Neural cell (in vitro differentiated cells): ENCODE data around the gene VPS72. TPM values are rescaled to one million over a fixed set of nuclear protein-coding genes. Genes with fewer than 3 reads are reported as not detected.

ENCODE experiments used
- H2AFZ ChIP-seq: fragments of 200-600, 300-800 bp; sonication (generic), shearing (Covaris generic); 2 replicates; pipeline ENCODE4 v1.6.0; 2014; ENCODE audit warnings: low read depth, mild to moderate bottlenecking, antibody characterized with exemption, low read length, moderate library complexity
- H3F3A ChIP-seq: fragments of 200-600 bp; shearing (Covaris generic); 2 replicates; pipeline ENCODE4 v1.6.1; 2016; ENCODE audit warnings: mild to moderate bottlenecking, moderate library complexity, mixed read lengths, antibody characterized with exemption, low read length; ENCODE audit not compliant: insufficient read depth, poor library complexity, severe bottlenecking
- H3K27ac ChIP-seq: fragments of 200-600, 300-800 bp; sonication (generic), shearing (Covaris generic); 2 replicates; pipeline ENCODE4 v1.5.1; 2014; ENCODE audit warnings: mild to moderate bottlenecking, low read length, moderate library complexity
- H3K27me3 ChIP-seq: fragments of 300-800, 200-600 bp; sonication (generic), shearing (Covaris generic); 2 replicates; pipeline ENCODE4 v1.6.0; 2014; ENCODE audit warnings: mild to moderate bottlenecking, low read depth, low read length, moderate library complexity; ENCODE audit not compliant: insufficient read depth
- H3K36me3 ChIP-seq: fragments of 300-800, 200-600 bp; sonication (generic), shearing (Covaris generic); 2 replicates; pipeline ENCODE4 v1.5.1; 2014; ENCODE audit warnings: mild to moderate bottlenecking, antibody characterized with exemption, low read length, moderate library complexity; ENCODE audit not compliant: insufficient read depth
- H3K4me2 ChIP-seq: fragments of 300-800, 200-600 bp; sonication (generic), shearing (Covaris generic); 2 replicates; pipeline ENCODE4 v1.6.0; 2014; ENCODE audit warnings: mild to moderate bottlenecking, low read length
- H3K4me3 ChIP-seq: fragments of 300-800, 200-600 bp; sonication (generic), shearing (Covaris generic); 2 replicates; pipeline ENCODE4 v1.5.1; 2014; ENCODE audit warnings: mild to moderate bottlenecking, low read length, moderate library complexity
- H3K79me2 ChIP-seq: fragments of 200-600 bp; shearing (Covaris generic); replicated peaks from 2 replicates; pipeline ENCODE4 v1.6.0; 2014; ENCODE audit warnings: mild to moderate bottlenecking, low read length, moderate library complexity; ENCODE audit not compliant: insufficient read depth
- H3K9ac ChIP-seq: fragments of 300-800, 200-600 bp; sonication (generic), shearing (Covaris generic); 2 replicates; pipeline ENCODE4 v1.6.1; 2016; ENCODE audit warnings: mild to moderate bottlenecking, low read length, mixed read lengths
- H3K9me2 ChIP-seq: fragments of 200-600 bp; shearing (Covaris generic); 2 replicates; pipeline ENCODE4 v1.6.1; 2016; ENCODE audit warnings: mild to moderate bottlenecking, low read length, mixed read lengths; ENCODE audit not compliant: insufficient read depth
- H3K9me3 ChIP-seq: fragments of 200-600, 300-800 bp; sonication (generic), shearing (Covaris generic); 2 replicates; pipeline ENCODE4 v1.6.1; 2016; ENCODE audit warnings: mild to moderate bottlenecking, mixed run types, low read length, moderate library complexity, mixed read lengths
- H4K20me1 ChIP-seq: fragments of 200-600 bp; shearing (Covaris generic); 2 replicates; pipeline ENCODE4 v1.6.1; 2016; ENCODE audit warnings: mild to moderate bottlenecking, mixed run types; ENCODE audit not compliant: insufficient read depth
- EP300 ChIP-seq: fragments of 450-650 bp; conservative IDR thresholded peaks from 2 replicates; pipeline ENCODE4 v1.6.1; 2014; ENCODE audit warnings: antibody characterized with exemption, mild to moderate bottlenecking, moderate library complexity; ENCODE audit not compliant: poor library complexity, severe bottlenecking
- EZH2 ChIP-seq: fragments of 200-600, 300-800 bp; shearing (Covaris generic), sonication (generic); IDR thresholded peaks from 2 replicates; pipeline ENCODE4 v1.6.1; 2014; ENCODE audit warnings: antibody characterized with exemption, low read length, borderline replicate concordance, mild to moderate bottlenecking; ENCODE audit not compliant: insufficient read depth, poor library complexity, severe bottlenecking
- MXI1 ChIP-seq: fragments of 450-650 bp; conservative IDR thresholded peaks from 2 replicates; pipeline ENCODE4 v1.6.1; 2014; ENCODE audit warnings: antibody characterized with exemption, mild to moderate bottlenecking; ENCODE audit not compliant: poor library complexity, severe bottlenecking
- POLR2AphosphoS5 ChIP-seq: IDR thresholded peaks from 2 replicates; pipeline ENCODE4 v1.6.1; 2012
- RAD21 ChIP-seq: fragments of 450-650 bp; conservative IDR thresholded peaks from 2 replicates; pipeline ENCODE4 v1.6.1; 2014; ENCODE audit warnings: antibody characterized with exemption, mild to moderate bottlenecking, moderate library complexity
- SMC3 ChIP-seq: fragments of 450-650 bp; conservative IDR thresholded peaks from 2 replicates; pipeline ENCODE4 v1.6.1; 2014; ENCODE audit warnings: antibody characterized with exemption, mild to moderate bottlenecking, moderate library complexity; ENCODE audit not compliant: poor library complexity
- TAF1 ChIP-seq: IDR thresholded peaks from 2 replicates; pipeline ENCODE4 v1.6.1; 2012; ENCODE audit warnings: low read depth
- polyA plus RNA-seq: library from polyadenylated mRNA; depleted of rRNA; stranded (reverse); fragments of >200 nt; gene quantifications from 2 replicates; pipeline ENCODE4 v1.2.3, GENCODE V29; 2014
- TF ChIP-seq, protein P1 (sequence below): fragments of 450-650 bp; IDR thresholded peaks from 2 replicates; pipeline ENCODE4 v1.5.1; 2014; ENCODE audit warnings: antibody characterized with exemption, mild to moderate bottlenecking, moderate library complexity; ENCODE audit not compliant: poor library complexity, severe bottlenecking
- TF ChIP-seq, protein P2 (sequence below): IDR thresholded peaks from 2 replicates; pipeline ENCODE4 v1.6.1; 2012; ENCODE audit warnings: borderline replicate concordance

The VPS72 gene
- polyA plus RNA-seq, 1 donor from 2014 or later, result 232 TPM

DNA sequence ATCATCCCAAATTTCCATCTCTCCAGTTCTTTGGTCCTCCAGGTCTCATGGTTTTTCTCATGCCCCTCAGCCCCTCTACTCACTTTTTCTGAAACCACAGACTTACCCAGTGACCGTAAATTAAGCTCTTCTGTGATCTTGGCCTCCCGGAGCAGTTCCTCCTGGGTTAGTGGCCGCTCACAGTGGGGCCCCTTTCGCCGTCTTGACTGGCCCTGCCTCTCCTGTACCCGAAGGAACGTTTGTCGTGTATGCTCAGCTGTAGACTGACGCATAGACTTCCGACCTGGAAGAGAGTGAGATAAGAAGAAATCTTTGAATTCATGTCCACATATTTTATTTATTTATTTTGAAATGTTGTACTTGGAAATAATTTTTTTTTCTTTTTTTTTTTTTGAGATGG lies 5.8 kb downstream of the VPS72 start:
- Histone ChIP-seq H3K4me3 (no peak overlapping the region), H3K9me2 (no peaks in the 10 kb centered on the region), H3K36me3 (no peaks in the 10 kb centered on the region), H3K27ac (no peak overlapping the region), H4K20me1 (no peaks in the 10 kb centered on the region), H3K4me2 (no peak overlapping the region), H3F3A (no peaks in the 10 kb centered on the region), H3K27me3 (no peaks in the 10 kb centered on the region), H3K9me3 (no peaks in the 10 kb centered on the region), H3K9ac (no peak overlapping the region), H3K79me2 (peaks cover 25% of the 10 kb centered on the region), H2AFZ (no peak overlapping the region)
- TF ChIP-seq TAF1, result no peak
- TF ChIP-seq RAD21, result no peak
- no peak for TF ChIP-seq MXI1
- TF ChIP-seq SMC3, result no peak
- TF ChIP-seq, protein P1, sequence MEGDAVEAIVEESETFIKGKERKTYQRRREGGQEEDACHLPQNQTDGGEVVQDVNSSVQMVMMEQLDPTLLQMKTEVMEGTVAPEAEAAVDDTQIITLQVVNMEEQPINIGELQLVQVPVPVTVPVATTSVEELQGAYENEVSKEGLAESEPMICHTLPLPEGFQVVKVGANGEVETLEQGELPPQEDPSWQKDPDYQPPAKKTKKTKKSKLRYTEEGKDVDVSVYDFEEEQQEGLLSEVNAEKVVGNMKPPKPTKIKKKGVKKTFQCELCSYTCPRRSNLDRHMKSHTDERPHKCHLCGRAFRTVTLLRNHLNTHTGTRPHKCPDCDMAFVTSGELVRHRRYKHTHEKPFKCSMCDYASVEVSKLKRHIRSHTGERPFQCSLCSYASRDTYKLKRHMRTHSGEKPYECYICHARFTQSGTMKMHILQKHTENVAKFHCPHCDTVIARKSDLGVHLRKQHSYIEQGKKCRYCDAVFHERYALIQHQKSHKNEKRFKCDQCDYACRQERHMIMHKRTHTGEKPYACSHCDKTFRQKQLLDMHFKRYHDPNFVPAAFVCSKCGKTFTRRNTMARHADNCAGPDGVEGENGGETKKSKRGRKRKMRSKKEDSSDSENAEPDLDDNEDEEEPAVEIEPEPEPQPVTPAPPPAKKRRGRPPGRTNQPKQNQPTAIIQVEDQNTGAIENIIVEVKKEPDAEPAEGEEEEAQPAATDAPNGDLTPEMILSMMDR, result no peak
- TF ChIP-seq EZH2, result no peak
- TF ChIP-seq, protein P2, sequence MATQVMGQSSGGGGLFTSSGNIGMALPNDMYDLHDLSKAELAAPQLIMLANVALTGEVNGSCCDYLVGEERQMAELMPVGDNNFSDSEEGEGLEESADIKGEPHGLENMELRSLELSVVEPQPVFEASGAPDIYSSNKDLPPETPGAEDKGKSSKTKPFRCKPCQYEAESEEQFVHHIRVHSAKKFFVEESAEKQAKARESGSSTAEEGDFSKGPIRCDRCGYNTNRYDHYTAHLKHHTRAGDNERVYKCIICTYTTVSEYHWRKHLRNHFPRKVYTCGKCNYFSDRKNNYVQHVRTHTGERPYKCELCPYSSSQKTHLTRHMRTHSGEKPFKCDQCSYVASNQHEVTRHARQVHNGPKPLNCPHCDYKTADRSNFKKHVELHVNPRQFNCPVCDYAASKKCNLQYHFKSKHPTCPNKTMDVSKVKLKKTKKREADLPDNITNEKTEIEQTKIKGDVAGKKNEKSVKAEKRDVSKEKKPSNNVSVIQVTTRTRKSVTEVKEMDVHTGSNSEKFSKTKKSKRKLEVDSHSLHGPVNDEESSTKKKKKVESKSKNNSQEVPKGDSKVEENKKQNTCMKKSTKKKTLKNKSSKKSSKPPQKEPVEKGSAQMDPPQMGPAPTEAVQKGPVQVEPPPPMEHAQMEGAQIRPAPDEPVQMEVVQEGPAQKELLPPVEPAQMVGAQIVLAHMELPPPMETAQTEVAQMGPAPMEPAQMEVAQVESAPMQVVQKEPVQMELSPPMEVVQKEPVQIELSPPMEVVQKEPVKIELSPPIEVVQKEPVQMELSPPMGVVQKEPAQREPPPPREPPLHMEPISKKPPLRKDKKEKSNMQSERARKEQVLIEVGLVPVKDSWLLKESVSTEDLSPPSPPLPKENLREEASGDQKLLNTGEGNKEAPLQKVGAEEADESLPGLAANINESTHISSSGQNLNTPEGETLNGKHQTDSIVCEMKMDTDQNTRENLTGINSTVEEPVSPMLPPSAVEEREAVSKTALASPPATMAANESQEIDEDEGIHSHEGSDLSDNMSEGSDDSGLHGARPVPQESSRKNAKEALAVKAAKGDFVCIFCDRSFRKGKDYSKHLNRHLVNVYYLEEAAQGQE, result no peak
- no peak for TF ChIP-seq POLR2AphosphoS5
- no peak for TF ChIP-seq EP300

DNA sequence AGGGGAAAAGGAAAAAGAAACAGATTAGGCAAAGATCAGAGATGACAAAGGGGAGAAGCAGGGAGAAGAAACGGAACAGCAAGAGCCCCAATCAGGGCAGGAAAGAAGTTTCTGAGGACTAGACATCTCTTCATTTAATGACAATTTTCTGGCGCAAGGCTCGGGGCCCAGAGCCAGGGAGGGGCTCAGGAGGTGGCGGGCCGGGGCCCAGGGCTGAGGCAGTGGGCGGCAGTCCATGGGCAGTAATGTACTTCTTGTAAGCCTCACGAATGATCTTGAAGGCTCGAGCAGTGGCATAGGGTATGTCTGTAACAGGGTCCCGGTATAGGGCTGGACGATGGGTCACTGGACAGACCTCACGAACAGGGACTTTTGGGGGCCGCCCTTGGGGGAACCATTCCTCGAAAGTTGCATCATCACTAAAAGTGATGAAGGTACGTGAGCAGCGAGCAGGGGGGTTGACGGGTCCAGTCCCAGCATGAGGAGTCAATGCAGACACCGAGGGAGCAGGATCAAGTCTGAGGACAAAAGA lies 13.4 kb downstream of the VPS72 start:
- TF ChIP-seq RAD21 (no peak), EZH2 (no peak), EP300 (no peak), SMC3 (no peak), POLR2AphosphoS5 (no peak), TAF1 (no peak)
- TF ChIP-seq, protein P2, result no peak
- TF ChIP-seq, protein P1, result no peak
- H3K27me3 ChIP-seq, result no peaks in the 10 kb centered on the region
- H3K27ac ChIP-seq, result no peak overlapping the region
- H3F3A ChIP-seq, result no peaks in the 10 kb centered on the region
- no peak overlapping the region for H3K4me3 ChIP-seq
- H3K36me3 ChIP-seq, result no peaks in the 10 kb centered on the region
- no peaks in the 10 kb centered on the region for H3K9me3 ChIP-seq
- no peaks in the 10 kb centered on the region for H3K79me2 ChIP-seq
- H3K9ac ChIP-seq, result no peak overlapping the region
- H2AFZ ChIP-seq, result no peak overlapping the region
- no peaks in the 10 kb centered on the region for H3K9me2 ChIP-seq
- no peaks in the 10 kb centered on the region for H4K20me1 ChIP-seq
- H3K4me2 ChIP-seq, result no peak overlapping the region
